ENCODE results near the gene XYLT1. TPM values are rescaled to one million over a fixed set of nuclear protein-coding genes. Genes with fewer than 3 reads are reported as not detected.
A peak's percentile ranks its signal among the peaks of the same experiment; 100 is the strongest.

The XYLT1 gene
- total and polyA plus RNA-seq, 10 of the 15 experiments (the other 5 are each of a cell fraction or from before 2014, with no cell fraction given) = 0.88 to 14.8 (median 5.8) TPM

GRCh38 chr16:17305694-17306093, 165.1 kb downstream of the XYLT1 start (continued):
- no peak for TF ChIP-seq NFYB (IDR thresholded peaks at IDR 0.05; ENCODE audit: insufficient read depth, low read depth, low read length)
- TF ChIP-seq HSF1 (IDR thresholded peaks at IDR 0.05; ENCODE audit: low read depth, low read length) = no peak
- no peak for TF ChIP-seq RAD51 (IDR thresholded peaks at IDR 0.05)
- no peak for TF ChIP-seq HDGF (IDR thresholded peaks at IDR 0.05)
- TF ChIP-seq FOXK2 (IDR thresholded peaks at IDR 0.05) = no peak
- TF ChIP-seq RFX5 (IDR thresholded peaks at IDR 0.05; ENCODE audit: low read depth, low read length) = no peak
- TF ChIP-seq NR2F1 (conservative IDR thresholded peaks at IDR 0.05) = peak; percentile 72
- TF ChIP-seq SMARCA5 (IDR thresholded peaks at IDR 0.05) = no peak
- no peak for TF ChIP-seq ASH2L (IDR thresholded peaks at IDR 0.05; ENCODE audit: borderline replicate concordance, low read depth)
- TF ChIP-seq, protein P1, sequence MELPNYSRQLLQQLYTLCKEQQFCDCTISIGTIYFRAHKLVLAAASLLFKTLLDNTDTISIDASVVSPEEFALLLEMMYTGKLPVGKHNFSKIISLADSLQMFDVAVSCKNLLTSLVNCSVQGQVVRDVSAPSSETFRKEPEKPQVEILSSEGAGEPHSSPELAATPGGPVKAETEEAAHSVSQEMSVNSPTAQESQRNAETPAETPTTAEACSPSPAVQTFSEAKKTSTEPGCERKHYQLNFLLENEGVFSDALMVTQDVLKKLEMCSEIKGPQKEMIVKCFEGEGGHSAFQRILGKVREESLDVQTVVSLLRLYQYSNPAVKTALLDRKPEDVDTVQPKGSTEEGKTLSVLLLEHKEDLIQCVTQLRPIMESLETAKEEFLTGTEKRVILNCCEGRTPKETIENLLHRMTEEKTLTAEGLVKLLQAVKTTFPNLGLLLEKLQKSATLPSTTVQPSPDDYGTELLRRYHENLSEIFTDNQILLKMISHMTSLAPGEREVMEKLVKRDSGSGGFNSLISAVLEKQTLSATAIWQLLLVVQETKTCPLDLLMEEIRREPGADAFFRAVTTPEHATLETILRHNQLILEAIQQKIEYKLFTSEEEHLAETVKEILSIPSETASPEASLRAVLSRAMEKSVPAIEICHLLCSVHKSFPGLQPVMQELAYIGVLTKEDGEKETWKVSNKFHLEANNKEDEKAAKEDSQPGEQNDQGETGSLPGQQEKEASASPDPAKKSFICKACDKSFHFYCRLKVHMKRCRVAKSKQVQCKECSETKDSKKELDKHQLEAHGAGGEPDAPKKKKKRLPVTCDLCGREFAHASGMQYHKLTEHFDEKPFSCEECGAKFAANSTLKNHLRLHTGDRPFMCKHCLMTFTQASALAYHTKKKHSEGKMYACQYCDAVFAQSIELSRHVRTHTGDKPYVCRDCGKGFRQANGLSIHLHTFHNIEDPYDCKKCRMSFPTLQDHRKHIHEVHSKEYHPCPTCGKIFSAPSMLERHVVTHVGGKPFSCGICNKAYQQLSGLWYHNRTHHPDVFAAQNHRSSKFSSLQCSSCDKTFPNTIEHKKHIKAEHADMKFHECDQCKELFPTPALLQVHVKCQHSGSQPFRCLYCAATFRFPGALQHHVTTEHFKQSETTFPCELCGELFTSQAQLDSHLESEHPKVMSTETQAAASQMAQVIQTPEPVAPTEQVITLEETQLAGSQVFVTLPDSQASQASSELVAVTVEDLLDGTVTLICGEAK (IDR thresholded peaks at IDR 0.05; ENCODE audit: borderline replicate concordance) = no peak
- no peak for TF ChIP-seq POLR2AphosphoS5 (IDR thresholded peaks at IDR 0.05; ENCODE audit: low read length)
- TF ChIP-seq, protein P2, sequence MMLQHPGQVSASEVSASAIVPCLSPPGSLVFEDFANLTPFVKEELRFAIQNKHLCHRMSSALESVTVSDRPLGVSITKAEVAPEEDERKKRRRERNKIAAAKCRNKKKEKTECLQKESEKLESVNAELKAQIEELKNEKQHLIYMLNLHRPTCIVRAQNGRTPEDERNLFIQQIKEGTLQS (IDR thresholded peaks at IDR 0.05; ENCODE audit: borderline replicate concordance, extremely low read depth, low read depth, low read length) = no peak
- TF ChIP-seq PAX5 (IDR thresholded peaks at IDR 0.05; ENCODE audit: borderline replicate concordance, low read depth, low read length) = no peak
- no peak for TF ChIP-seq SIX5 (IDR thresholded peaks at IDR 0.05; ENCODE audit: low read depth, low read length, severe bottlenecking)
- no peak for TF ChIP-seq CHD2 (IDR thresholded peaks at IDR 0.05; ENCODE audit: borderline replicate concordance, low read depth, low read length)
- TF ChIP-seq FOS (IDR thresholded peaks at IDR 0.05; ENCODE audit: borderline replicate concordance, extremely low read depth, insufficient read length) = no peak
- no peak for TF ChIP-seq TAF1 (IDR thresholded peaks at IDR 0.05; ENCODE audit: borderline replicate concordance, low read depth, low read length)
- 0 out of 2 replicates have a peak, but pooled peaks have one; percentile 24 for TF ChIP-seq YY1 (IDR thresholded peaks at IDR 0.05; ENCODE audit: low read depth, low read length)
- TF ChIP-seq IRF5 (IDR thresholded peaks at IDR 0.05; ENCODE audit: borderline replicate concordance) = no peak
- TF ChIP-seq, protein P3, sequence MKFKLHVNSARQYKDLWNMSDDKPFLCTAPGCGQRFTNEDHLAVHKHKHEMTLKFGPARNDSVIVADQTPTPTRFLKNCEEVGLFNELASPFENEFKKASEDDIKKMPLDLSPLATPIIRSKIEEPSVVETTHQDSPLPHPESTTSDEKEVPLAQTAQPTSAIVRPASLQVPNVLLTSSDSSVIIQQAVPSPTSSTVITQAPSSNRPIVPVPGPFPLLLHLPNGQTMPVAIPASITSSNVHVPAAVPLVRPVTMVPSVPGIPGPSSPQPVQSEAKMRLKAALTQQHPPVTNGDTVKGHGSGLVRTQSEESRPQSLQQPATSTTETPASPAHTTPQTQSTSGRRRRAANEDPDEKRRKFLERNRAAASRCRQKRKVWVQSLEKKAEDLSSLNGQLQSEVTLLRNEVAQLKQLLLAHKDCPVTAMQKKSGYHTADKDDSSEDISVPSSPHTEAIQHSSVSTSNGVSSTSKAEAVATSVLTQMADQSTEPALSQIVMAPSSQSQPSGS (IDR thresholded peaks at IDR 0.05; ENCODE audit: low read length) = peak; percentile 72

Measured in GM12878 (cell line).